Measurements from ENCODE around the gene BRD2.

Gene BRD2

DNA sequence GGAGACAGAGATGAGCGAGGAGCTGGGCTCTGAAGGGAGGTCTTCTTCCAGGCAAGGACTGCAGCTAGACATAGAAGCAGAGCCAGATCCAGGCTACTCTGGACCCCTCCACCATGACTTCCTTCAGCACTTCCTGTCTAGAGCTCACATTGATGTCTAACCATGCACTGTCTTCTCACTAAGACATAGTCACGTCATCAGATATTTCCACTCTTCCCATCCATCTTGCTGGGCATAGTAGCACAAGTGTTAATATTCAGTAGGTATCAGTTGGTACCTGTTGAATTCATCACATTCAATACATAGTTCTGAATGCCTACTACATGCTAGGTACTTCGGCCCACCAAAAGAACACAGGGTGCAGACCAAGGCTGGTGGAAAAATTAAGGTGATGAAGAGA, 18.4 kb upstream of the BRD2 start:
- no peak for FAIRE-seq

DNA sequence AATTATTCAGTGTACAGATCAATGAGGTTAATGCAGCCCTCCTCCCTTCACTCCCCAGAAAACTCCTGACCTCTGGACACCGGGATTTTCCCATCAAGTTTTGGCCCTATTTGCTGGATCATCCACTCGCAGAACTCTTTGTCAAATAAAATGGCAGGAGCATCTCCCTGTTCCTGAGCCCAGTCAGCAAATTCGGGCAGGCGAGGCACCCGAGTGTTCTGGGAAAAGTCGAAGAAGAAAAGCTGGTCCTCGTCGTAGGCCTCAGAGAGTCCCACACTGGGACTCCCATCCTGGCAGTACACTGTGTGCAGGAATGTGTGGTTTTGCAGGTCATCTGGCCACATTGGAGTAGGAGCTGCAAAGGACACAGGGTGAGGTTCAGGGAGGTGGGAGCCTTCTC, 17.9 kb upstream of the BRD2 start:
- FAIRE-seq, result no peak

DNA sequence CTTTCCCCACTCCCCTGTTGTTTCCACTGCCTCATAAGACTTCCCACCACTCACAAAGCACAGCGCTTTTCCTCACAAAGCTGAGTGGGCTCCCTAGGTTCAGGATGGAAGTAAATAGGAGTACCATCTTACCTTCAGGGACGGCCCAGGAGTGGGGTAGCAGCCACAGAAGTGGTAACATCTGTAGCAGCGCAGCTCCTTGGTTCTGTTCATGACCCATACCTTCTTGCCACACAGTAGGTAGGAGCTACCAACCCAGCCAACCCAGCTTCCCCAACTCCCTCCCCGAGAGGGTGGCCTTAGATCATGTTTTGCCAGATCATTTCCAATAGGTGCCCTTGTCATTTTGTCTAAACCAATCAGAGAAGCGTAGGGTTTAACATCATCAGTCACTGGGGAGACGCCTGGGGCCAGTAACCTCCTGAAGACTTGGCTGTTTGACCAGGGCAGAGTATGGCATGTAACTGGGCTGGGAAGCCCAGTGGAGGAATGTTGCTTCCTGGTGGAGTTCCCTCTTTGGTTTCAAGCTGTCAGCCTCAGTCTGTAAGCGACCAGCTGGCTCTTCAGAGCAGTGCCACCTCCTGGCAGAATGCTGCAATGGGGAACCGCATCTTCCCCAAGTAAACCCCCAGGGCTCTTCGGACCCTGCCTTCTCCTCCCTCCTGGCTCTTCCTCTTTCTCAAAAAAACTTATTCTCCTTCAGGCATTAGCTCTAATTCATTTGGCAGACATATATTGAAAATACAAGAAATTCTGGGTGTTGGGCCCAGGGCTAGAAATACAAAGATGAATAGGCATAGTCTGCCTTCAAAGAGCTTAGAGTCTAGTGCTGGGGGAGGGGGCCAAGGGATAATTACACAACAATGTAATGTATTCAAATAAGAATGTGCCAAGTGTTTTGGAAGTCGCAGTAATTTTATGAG, 15.3 kb upstream of the BRD2 start, which contains the start of gene HLA-DMA:
HLA-DMA (minus strand) TSS at position 281 of the 923 bp plus-strand sequence; CDS start at position 220, 61 bp downstream.
- peak; percentile 89 for FAIRE-seq

DNA sequence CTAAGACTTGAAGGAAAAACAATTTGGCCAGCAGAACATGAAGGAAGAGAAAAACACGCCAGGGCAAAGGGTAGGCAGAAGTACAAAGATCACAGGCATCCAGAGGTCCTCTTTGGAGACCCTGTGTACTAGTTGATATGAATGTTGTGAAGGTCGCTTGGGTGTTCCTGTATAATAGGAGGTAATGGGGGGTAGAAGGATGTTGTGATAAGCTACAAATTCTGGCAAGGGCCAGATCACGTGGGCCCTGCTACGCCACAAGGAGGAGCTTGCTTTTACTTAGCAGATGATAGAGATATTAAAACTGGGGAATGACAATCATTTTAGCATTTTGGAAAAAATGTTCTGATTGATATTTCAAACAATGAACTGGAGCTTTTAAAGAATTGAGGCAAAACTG, 14.6 kb upstream of the BRD2 start:
- no peak for FAIRE-seq

DNA sequence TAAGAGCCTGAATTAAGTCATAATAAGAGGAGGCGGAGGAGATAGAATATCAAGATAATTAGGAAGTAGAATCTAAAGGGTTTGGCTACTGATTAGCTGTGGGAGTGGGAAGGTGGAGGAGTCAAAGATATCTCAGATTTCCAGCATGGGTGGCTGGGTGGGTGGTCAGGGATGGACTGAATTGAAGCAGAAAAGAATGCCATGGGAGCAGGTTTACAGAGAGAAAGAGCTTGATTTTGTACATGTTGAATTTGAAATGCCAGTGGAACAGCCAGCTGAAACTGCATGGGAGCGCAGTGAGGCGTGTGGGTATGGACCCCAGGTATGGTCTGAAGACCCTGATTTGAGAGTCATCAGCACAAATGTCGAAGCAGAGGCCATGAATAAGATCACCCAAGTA, 14.1 kb upstream of the BRD2 start:
- FAIRE-seq, result no peak

DNA sequence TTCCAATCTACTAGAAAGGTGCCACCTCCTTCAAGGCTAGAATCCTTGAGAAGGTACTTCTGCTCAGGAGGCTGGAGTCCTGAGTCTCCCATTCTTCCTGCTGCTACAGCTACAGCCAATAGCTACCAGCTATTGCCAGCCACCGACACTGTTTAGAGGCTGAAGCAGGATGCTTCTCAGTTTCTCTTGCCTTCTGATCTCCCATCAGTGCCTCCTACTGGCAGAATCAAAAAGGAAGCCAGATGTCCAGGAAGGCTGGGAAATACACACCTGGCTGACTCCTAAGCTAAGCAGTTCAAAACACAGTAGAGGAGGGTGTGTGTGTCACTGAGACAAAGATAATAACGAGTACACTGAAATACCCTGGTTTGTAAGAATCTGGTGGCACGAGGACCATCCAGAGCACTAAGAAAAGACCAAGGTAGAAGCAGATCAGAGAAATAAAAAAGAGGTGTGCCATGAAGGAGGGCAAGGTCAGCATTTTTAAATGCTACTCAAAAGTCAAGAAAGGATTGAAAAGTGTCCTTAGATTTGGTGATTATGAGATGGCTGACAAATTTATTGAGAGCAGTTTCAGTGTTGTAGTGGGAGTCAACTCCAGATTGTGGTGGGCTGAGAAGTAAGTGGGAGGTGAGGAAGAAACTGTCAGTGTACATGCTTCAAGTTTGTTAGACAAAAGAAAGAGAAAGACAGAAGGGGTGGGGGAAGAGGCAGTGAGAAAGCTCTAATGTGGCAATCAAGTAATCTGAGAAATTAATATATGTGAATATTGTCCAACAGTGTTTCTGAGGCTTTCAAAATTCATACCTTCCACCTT, 13.2 kb upstream of the BRD2 start:
- no peak for FAIRE-seq

DNA sequence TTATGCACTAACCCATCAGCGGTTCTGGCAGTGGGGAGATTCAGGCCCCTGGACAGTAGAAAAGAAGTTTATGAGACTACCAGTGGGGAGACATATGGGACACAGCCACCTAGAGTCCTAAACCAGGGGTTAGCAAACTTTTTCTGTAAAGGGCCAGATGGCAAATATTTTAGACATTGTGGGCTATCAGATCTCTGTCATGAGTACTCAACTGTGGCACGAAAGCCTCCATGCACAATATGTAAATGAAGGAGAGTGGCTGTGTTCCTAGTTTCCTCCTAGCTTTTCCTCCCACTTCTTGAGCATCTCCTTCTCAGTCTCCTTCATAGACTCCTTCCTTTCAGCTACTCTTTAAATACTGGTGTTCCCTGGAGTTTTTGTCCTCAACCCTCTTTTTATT, 12.2 kb upstream of the BRD2 start:
- FAIRE-seq, result no peak

DNA sequence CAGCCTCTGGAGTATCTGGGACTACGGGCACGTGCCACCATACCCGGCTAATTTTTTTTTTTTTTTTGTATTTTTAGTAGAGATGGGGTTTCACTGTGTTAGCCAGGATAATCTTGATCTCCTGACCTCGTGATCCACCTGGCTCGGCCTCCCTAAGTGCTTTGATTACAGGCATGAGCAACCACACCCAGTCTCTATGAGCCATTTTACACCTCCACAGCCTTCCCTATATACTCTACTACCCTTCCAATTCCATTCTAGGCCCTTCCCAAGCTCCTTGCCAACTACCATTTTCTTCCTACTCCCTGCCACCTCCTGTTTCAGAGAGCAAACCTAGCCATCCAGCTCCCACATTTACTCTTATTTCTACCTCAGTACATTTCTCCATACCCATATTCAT, 7.8 kb upstream of the BRD2 start:
- no peak for FAIRE-seq

DNA sequence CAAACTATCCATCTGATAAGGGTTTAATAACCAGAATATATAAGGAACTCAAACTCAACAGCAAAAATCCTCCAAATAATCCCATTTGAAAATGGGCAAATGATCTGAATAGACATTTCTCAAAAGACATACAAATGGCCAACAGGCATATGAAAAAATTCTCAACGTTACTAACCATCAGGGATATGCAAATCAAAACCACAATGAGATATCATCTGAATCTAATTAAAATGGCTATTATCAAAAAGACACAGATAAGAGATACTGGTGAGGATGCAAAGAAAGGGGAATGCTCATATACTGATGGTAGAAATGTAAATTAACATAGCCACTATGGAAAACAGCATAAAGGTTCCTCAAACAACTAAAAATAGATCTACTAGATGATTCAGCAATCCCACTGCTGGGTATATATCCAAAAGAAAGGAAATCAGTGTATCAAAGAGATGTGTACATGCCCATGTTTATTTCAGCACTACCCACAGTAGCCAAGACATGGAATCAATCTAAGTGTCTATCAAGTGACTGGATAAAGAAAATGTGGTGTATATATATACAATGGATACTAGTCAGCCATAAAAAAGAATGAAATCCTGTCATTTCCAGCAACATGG, 6.1 kb upstream of the BRD2 start:
- no peak for FAIRE-seq

DNA sequence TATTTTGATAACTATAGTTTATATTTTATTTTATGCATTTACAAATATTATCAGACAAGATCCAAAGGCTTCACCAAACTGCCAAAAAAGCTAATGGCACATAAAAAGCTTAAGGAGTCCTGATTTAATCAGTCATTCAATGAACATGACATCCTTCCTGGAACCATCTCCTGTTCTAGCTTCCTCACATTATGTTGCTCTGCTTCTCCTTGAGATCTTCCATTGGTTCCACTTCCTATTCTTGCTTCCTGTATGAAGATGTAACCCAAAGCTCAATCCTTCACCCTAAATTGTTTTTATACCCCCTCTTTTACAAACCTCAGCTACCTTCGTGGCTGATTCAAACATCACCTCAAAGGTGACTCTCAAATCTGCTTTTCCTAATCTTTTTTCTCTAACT, 4.5 kb upstream of the BRD2 start:
- no peak for FAIRE-seq

DNA sequence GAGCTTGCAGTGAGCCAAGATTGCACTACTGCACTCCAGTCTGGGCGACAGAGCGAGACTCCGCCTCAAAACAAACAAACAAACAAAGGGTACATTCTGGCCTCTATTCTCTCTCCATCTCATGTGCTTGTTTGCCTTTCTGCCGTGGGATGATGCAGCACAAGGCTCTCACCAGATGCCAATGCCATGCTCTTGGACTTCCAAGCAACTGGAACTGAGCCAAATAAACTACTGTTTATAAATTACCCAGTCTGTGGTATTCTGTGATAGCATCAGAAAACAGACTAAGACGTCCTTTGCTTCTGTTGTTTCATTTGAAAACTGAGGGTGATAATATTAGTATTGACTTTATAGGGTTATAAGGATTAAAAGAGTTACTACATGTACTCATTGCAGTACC, 3.6 kb upstream of the BRD2 start:
- no peak for FAIRE-seq

DNA sequence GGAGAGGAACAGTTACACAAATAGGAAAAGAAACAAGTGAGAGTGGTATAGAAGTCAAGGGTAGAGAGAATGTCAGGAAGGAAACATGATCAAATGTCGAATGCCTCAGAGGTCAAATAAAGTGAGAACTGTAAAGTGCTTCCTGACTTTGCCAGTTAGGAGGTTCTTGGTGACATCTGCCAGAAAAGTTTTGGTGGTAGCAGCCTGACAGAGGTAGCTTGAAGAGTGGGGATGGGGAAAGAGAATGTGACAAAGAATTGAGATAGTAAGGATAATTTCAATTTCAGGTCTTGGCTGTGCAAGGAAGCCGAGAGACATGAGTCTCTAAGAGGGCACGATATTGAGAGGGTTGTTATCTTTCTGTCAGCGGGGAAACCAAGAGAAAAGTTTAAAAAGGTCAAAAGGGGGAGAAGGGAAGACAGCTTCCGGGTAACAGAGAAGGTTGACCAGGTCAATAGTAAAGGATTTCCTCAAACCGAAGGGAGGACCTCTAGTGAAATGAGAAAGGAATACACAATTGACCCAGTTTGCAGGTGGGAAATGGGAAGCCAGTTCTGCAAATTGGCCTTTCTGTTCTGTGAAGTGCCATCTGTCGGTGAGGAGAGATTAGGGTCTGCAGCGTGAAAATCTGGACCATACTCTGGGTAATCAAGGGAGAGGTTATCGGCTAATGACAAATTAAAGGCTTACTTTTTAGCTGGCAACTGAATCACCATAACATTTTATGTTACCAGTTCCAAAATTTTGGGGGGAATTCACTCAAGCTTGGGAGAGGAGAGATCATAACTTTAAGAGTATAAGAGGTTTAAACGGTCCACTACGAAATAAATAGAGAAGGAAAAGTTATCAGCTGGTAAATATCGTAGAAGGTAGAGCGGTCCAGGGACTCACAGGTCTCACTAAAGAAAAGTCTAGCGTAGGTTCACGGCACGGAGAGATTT, 973 bp upstream of the BRD2 start:
- FAIRE-seq, result peak; percentile 78

DNA sequence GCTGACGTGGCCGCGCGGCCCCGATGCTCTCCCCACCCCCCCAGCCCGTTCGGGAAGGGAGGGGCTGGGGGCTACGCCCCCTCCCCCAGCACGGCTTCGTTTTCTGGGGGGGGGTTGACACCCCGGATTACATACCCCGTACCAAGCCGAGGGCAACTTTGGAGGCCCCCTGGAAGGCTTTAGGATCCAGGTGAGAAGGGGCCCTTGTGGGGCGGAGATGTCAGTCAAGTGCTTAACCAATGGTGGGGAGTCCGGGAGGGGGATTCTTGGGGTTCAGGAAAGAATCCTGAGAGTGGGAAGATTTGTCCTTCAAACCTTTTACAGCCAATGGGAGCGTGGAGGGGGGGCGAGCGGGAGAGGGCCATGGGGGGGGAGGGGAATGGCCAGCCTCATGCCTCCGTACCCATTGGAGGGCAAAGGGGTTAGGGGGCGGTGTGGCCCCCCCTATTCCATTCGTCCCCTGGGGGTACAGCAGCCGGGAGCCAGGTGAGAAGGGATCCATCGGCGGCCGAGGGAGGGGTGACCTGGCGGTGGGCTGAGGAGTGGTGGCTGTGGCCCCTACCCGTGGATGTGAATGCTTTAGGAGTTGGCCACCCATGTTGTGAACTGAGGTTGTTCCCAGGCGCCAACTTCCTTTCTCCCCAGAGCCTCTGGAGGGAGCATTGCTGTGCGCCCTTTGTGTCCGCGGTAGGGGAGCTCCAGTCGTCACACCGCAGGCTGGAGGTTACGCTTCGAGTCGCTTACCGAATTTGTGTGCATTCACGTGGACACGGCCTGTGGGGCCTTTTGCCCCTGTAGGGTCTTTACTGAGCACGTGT, 682 bp downstream of the BRD2 start:
- no peak for FAIRE-seq

DNA sequence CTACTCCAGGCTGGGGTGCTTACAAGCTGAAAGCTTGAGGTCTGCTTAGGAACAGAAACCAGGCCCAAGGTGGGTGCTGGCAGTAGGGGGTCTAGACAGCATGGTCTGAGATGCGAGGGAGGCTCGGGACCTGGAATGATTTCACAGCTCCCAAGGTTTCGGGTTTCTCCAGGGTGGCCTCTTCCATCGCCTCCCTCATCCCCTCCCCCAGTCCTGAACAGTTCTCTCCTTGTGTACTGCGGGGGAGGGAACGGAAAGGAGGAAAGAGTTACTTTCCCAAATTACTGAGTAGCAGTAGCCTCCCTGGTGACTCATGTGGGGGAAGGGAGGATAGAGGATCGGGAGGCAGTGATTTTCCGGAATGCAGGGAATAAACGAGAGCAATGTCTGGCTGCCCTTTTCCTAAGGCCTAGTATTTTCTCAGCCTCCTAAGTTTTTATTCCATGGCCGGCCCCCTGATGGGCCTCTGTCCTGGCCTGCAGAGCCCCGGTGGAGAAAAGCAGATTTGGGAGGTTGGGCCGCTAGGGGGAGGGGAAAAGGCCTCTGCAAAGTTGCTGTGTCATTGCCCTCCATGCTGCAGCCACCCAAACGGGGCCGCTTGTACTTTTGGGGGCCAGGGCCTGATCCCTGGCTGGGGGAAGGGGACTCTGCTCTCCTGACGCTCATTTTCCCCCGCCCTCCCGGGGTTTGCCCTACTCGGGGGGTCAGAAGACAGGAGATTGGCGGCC, 1.5 kb downstream of the BRD2 start:
- FAIRE-seq, result peak; percentile 93

DNA sequence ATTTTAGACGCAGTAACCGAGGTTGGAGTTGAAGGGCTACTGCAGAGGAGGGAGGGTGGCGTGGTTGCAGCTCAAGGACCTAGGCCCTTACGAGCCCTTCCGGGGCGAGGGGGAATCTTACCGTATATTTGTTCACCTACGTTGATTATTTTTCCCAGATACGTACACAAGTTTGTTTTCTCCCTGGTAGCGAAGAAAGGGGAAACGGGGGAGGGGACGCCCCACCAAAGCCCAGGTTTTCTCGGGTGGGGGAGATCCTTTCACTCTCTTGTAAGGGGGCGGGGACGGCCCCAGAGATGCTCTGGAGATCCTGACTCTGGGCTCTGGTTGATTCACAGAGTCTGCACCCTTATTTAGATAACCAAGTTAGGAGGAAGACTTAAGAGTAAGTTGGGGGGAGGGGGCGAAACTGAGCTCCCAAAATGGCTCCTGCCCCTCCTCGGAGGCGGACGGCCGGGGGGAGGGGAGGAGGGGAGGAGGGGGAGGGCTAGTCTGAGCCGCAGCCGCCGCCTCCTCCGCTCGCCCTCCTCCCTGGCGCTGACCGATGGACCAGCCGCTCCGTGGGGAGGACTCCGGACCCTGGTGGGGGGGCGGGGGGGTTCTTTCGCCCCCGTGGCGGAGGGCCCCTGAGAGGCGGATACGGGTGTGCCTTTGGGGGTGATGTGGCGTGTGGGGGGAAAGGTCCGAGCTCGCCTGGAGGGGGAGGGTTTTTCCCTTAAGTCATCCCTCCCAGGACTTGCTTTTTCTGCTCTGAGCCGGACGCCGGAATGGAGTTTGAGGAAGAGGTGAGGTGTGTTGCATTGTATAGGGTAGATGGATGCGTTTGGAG, 2.2 kb downstream of the BRD2 start:
- FAIRE-seq, result no peak

DNA sequence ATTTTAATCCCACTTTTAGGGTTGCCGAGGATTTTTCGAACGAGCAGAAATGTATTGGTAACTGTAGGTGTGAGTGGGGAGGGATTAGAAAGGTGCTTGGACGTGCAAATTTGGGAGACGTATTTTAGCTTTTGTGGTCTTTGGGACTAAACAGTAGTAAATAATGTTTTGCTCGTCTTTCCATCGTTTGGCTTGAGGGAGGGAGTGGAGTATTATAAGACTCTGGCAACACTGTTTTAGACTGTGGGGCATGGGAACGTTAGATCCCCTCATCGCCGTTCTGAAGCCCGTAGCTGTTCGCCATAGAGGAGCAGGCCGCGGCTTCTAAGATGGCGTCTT, 2.8 kb downstream of the BRD2 start:
- no peak for FAIRE-seq

DNA sequence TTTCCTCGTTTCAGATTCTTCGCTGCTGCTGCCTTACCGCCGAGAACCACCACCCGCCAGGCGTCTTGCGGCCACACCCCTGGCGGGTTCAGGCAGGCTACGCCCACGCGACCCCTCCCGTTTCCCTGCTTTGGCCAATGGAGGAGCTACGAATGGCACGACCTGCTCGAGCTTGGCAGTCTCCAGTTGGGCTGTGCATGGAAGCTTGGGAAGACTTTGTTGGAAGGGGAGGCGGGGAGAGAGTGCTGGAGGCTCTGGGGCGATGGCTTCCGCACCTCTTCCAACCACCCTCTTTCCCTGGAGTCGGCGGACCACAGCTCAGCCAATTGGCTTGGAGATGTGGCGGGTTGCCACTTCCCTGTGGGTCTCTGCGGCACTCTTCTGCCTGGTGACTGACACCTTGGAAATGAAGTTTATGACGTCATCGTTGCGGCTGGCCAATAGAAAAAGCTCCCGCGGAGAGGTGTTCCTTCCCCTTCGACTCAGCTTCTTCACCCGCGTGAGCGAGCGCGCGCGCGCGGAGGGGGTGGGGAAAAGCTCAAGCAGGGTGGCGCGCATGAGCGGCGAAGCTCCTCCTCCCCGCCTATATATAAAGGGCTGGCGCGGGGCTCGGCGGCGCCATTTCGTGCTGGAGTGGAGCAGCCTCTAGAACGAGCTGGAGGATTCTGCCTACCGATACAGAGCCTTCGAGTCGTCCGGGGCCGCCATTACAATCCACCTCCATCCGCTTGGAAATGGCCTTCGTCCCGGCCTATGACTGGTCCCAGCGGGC, 3.4 kb downstream of the BRD2 start:
- FAIRE-seq, result peak; percentile 98

DNA sequence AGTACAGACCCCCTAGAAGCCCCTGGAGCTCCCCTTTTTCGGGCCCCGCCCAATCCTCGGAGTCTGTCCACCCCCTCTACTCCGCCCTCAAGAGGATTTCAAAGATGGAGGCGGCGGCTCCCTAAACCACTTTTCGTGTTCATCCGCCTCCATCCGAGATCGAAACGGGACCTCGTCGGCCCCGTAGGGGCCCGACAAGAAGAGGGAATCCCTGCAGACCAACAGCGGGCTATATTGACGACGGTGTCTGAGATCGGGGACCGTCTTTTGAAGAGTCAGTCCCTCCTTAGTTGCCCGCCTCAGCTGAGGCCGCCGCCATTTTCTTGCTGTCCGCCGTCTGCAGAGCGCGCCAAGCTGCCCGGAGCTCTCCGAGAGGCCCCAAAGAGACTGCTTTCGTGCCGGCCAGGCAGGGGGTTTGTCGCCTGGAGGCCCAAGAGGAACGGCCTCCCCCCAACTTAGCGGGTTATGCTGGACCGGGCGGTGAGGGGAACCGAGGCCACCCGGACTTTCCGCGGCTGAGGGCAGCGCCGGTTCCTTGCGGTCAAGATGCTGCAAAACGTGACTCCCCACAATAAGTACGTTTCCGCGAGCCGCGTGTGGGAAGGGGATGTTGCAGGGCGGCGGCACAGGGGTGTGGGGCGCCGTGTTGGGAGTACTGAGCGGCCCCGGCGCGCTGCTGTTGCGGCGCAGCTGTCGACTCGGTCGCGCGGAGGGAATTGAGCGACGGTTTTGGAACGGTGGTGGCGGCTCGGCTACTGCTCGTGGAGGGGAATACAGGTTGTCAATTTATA, 4.2 kb downstream of the BRD2 start:
- FAIRE-seq, result no peak

Measured in G401.6 (cell line).